Subcutaneous adipose tissue (tissue), 4 donors: ENCODE results near the gene PGBD5. TPM values are rescaled to one million over a fixed set of nuclear protein-coding genes. Genes with fewer than 3 reads are reported as not detected.

ENCODE experiments used
- CTCF ChIP-seq: fragments of 450-650 bp; IDR thresholded peaks from one replicate; pipeline ENCODE4 v1.5.1; 2016; ENCODE audit warnings: low read depth, mild to moderate bottlenecking, control low read depth, antibody characterized with exemption, moderate library complexity
- total RNA-seq, 4 donors: library from RNA; depleted of rRNA; stranded (reverse); fragments of >200 nt; gene quantifications; one replicate each; pipeline ENCODE4 v1.1.0, GENCODE V29; 2016

The PGBD5 gene
- total RNA-seq, 4 donors from 2014 or later = under 0.01 to 5.9 (median 0.27) TPM

GRCh38 chr1:230283678-230284077 lies 142.5 kb downstream of the PGBD5 start:
- no peak for TF ChIP-seq CTCF

- TF ChIP-seq CTCF = no peak
Observed at GRCh38 chr1:230282157-230282556, 144.0 kb downstream of the PGBD5 start.

- TF ChIP-seq CTCF = no peak
Observed at GRCh38 chr1:230281556-230281955, 144.6 kb downstream of the PGBD5 start.

- no peak for TF ChIP-seq CTCF
Observed at GRCh38 chr1:230280906-230281413, 145.2 kb downstream of the PGBD5 start.

- TF ChIP-seq CTCF = no peak
Observed at GRCh38 chr1:230280054-230280795, 145.9 kb downstream of the PGBD5 start.

- TF ChIP-seq CTCF = no peak
Observed at GRCh38 chr1:230279583-230279945, 146.6 kb downstream of the PGBD5 start.

GRCh38 chr1:230278871-230279582 lies 147.1 kb downstream of the PGBD5 start:
- no peak for TF ChIP-seq CTCF
